ENCODE data around the gene GCNT3.

GCNT3 gene

DNA sequence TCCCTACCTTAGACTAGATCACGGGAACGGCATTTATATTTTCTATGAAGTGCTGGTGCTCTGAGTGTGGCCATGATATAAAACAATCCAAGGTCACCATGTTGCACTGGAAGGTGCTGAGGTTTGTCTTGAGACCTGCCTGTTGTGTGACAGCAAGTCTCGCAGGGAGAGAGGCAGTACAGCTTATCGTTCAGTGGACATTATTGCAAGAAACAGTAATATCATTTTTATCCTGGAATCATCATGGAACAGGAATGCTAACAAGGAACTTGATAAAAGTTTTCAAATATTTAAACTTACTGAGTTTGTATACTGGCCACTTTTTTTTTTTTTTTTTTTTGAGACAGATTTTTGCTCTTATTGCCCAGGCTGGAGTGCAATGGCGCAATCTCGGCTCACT is 40.0 kb upstream of the GCNT3 start:
- no peak for TF ChIP-seq CTCF (conservative IDR thresholded peaks at IDR 0.05; ENCODE audit: low read depth)
- ChIA-PET CTCF (no interaction called here), POLR2A (ENCODE audit: low non-redundant PET) (no interaction called here)
- DNase-seq (ENCODE audit: low spot score): no peak
- no peak overlapping the region for H3K27ac ChIP-seq

DNA sequence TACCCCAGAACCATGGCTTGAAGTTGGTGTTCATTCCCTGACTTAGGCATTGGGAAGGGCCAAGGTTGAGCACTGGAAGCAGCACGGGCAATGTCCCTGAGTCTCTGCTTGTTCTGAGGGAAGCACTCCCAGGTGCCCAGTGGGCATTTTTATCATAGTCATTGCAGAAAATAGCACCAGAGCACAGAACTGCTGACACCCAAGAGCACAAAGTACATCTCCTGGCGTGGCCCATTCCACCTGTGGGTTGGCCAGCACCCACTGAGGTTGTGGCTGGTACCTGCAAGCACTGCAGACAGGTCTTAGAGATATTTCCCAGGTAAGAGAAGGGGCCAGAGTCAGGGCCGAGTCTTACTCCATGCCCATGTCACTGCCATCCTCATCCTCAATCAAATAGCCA is 28.5 kb upstream of the GCNT3 start:
- no peak for TF ChIP-seq CTCF (conservative IDR thresholded peaks at IDR 0.05; ENCODE audit: low read depth)
- ChIA-PET CTCF (no interaction called here), POLR2A (ENCODE audit: low non-redundant PET) (no interaction called here)
- no peak overlapping the region for H3K27ac ChIP-seq
- DNase-seq (ENCODE audit: low spot score): no peak

GRCh38 chr15:59587085-59587826 is 24.3 kb upstream of the GCNT3 start:
- no peak for TF ChIP-seq CTCF (conservative IDR thresholded peaks at IDR 0.05; ENCODE audit: low read depth)
- ChIA-PET POLR2A (ENCODE audit: low non-redundant PET) (no interaction called here), CTCF (interaction anchor here (0.5 to 0.7 kb wide), 2 partner anchors 11 to 20 kb away, joined by 4 read pairs; no protein-coding TSS in a partner anchor)
- no peak overlapping the region for H3K27ac ChIP-seq
- DNase-seq (ENCODE audit: low spot score): peak; percentile 49

DNA sequence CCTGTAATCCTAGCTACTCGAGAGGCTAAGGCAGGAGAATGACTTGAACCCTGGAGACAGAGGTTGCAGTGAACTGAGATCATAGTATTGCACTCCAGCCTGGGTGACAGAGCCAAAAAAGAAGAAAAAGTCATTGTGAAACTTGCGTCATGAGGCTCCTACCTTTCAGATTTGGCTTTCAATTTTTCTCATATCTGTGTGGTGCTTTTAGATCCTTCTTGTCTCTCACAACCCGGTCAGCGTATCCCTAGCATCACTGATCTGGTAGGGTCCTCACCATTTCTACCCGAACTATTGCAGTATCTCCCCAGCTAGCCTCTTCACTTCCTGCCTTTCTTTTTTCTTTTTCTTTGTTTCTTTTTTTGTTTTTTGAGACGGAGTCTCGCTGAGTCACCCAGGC is 21.6 kb upstream of the GCNT3 start:
- no peak for TF ChIP-seq CTCF (conservative IDR thresholded peaks at IDR 0.05; ENCODE audit: low read depth)
- CTCF ChIA-PET: no interaction called here
- POLR2A ChIA-PET (ENCODE audit: low non-redundant PET): no interaction called here
- no peak overlapping the region for H3K27ac ChIP-seq
- no peak for DNase-seq (ENCODE audit: low spot score)

DNA sequence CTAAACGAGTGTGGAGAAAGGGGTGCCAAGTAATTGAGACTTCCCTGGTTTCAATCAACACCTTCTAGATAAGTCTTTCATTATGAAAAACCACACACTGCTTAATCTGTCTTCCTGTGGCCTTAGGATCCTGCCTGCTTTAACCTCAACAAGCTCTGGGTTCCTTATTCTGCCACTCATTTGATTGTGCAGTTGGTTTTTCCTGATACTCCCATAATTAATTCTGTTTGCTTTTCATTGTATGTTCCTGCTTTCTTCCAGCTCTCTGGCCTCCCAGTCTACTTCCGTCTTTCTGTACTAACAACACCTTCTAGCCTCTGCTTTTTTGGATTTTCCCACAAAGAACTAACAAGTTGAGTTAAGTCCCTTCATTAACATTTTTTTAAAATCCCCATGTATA is 20.2 kb upstream of the GCNT3 start:
- TF ChIP-seq CTCF (conservative IDR thresholded peaks at IDR 0.05; ENCODE audit: low read depth): no peak
- no peak for DNase-seq (ENCODE audit: low spot score)
- POLR2A ChIA-PET (ENCODE audit: low non-redundant PET): no interaction called here

GRCh38 chr15:59594493-59594942 is 17.1 kb upstream of the GCNT3 start:
- H3K27ac ChIP-seq: no peak overlapping the region
- DNase-seq (ENCODE audit: low spot score): peak; percentile 54
- no peak for TF ChIP-seq CTCF (conservative IDR thresholded peaks at IDR 0.05; ENCODE audit: low read depth)
- ChIA-PET CTCF (interaction anchor here (0.6 to 2.3 kb wide), 4 partner anchors 29 to 98 kb away, joined by 3 to 11 read pairs (median 4); no protein-coding TSS in a partner anchor), POLR2A (ENCODE audit: low non-redundant PET) (no interaction called here)

More for the DNA sequence above, 20.2 kb upstream of the GCNT3 start:
- H3K27ac ChIP-seq: no peak overlapping the region
- CTCF ChIA-PET: interaction anchor here (0.5 to 0.6 kb wide), 2 partner anchors 38 to 307 kb away, joined by 3 read pairs; no protein-coding TSS in a partner anchor
